HG02973 (cell line): Measurements from ENCODE around the gene TRAF6.

Experiments used
- ATAC-seq: cut with Tn5 transposase; IDR thresholded peaks from one replicate; pipeline ENCODE4 v1.9.1; 2021; ENCODE audit warnings: moderate library complexity; ENCODE audit not compliant: unreplicated experiment

The TRAF6 gene

GRCh38 chr11:36460220-36460619 is 49.9 kb downstream of the TRAF6 start:
- no peak for ATAC-seq

GRCh38 chr11:36459046-36459445 is 51.0 kb downstream of the TRAF6 start:
- ATAC-seq, result no peak

GRCh38 chr11:36458129-36458915 is 51.8 kb downstream of the TRAF6 start:
- ATAC-seq, result no peak

- no peak for ATAC-seq
These were observed 53.9 kb downstream of the TRAF6 start for GRCh38 chr11:36456156-36456555.

GRCh38 chr11:36455658-36456111 is 54.4 kb downstream of the TRAF6 start:
- no peak for ATAC-seq

GRCh38 chr11:36454941-36455631 is 55.0 kb downstream of the TRAF6 start:
- no peak for ATAC-seq

- ATAC-seq, result no peak
These were observed 55.5 kb downstream of the TRAF6 start for GRCh38 chr11:36454551-36454940.

GRCh38 chr11:36453678-36454077 is 56.4 kb downstream of the TRAF6 start:
- ATAC-seq, result no peak

GRCh38 chr11:36452961-36453360 is 57.1 kb downstream of the TRAF6 start:
- no peak for ATAC-seq

- ATAC-seq, result no peak
These were observed 57.7 kb downstream of the TRAF6 start for GRCh38 chr11:36452236-36452940.

GRCh38 chr11:36451681-36452080 is 58.4 kb downstream of the TRAF6 start:
- no peak for ATAC-seq

- no peak for ATAC-seq
These were observed 59.0 kb downstream of the TRAF6 start for GRCh38 chr11:36451045-36451444.

GRCh38 chr11:36450110-36450572 is 59.9 kb downstream of the TRAF6 start:
- ATAC-seq, result peak; percentile 62

- no peak for ATAC-seq
These were observed 60.4 kb downstream of the TRAF6 start for GRCh38 chr11:36449561-36450096.

GRCh38 chr11:36447947-36448346 is 62.1 kb downstream of the TRAF6 start:
- no peak for ATAC-seq

- ATAC-seq, result no peak
These were observed 62.6 kb downstream of the TRAF6 start for GRCh38 chr11:36447514-36447913.

GRCh38 chr11:36446135-36446534 is 63.9 kb downstream of the TRAF6 start:
- ATAC-seq, result no peak

- no peak for ATAC-seq
These were observed 66.4 kb downstream of the TRAF6 start for GRCh38 chr11:36443661-36444060.

GRCh38 chr11:36441610-36442208 is 68.4 kb downstream of the TRAF6 start:
- peak; percentile 97 for ATAC-seq

GRCh38 chr11:36438126-36438525 is 71.9 kb downstream of the TRAF6 start:
- no peak for ATAC-seq

GRCh38 chr11:36437413-36437812 is 72.7 kb downstream of the TRAF6 start:
- ATAC-seq, result no peak
